ENCODE data around the gene VN1R2.
"Not testable (repeated sequence)": the region's sequence is repeated elsewhere in the genome, so short reads cannot be mapped to it uniquely, and the experiment has no call there.

The VN1R2 gene
- long read RNA-seq: 0 reads

GRCh38 chr19:53257715-53258342 lies at the start of gene VN1R2:
TSS of gene VN1R2 (plus strand) at chr19:53258292. CDS start at chr19:53258376, 84 bp downstream.
- H3K27me3 ChIP-seq (ENCODE audit: insufficient read depth, poor library complexity, severe bottlenecking); DNase-seq (ENCODE audit: low read depth in 1 of 2, low spot score in 1 of 2); H3K27ac ChIP-seq (replicated peaks); H3K4me3 ChIP-seq (replicated peaks; ENCODE audit: insufficient read depth, low read length): not testable (repeated sequence)

- not testable (repeated sequence) for H3K27me3 ChIP-seq (ENCODE audit: insufficient read depth, poor library complexity, severe bottlenecking); H3K27ac ChIP-seq (replicated peaks); H3K4me3 ChIP-seq (replicated peaks; ENCODE audit: insufficient read depth, low read length); DNase-seq (ENCODE audit: low read depth in 1 of 2, low spot score in 1 of 2)
Measured at GRCh38 chr19:53211554-53211953, 46.5 kb upstream of the VN1R2 start.

GRCh38 chr19:53212703-53213320 lies 45.3 kb upstream of the VN1R2 start:
- Histone ChIP-seq H3K4me3 (replicated peaks; ENCODE audit: insufficient read depth, low read length) (no peak overlapping the region), H3K27me3 (ENCODE audit: insufficient read depth, poor library complexity, severe bottlenecking) (no peaks in the 10 kb centered on the region), H3K27ac (replicated peaks) (no peak overlapping the region)
- no peak for DNase-seq (ENCODE audit: low read depth in 1 of 2, low spot score in 1 of 2)
- no peak for TF ChIP-seq SPI1 (IDR thresholded peaks at IDR 0.05; ENCODE audit: borderline replicate concordance, low read depth)
- no peak for TF ChIP-seq CTCF (IDR thresholded peaks at IDR 0.05; ENCODE audit: insufficient read depth, low read length)
- TF ChIP-seq REST (IDR thresholded peaks at IDR 0.05; ENCODE audit: insufficient replicate concordance, low read depth): no peak

GRCh38 chr19:53222716-53223115 lies 35.4 kb upstream of the VN1R2 start:
- not testable (repeated sequence) for H3K27me3 ChIP-seq (ENCODE audit: insufficient read depth, poor library complexity, severe bottlenecking); H3K4me3 ChIP-seq (replicated peaks; ENCODE audit: insufficient read depth, low read length); H3K27ac ChIP-seq (replicated peaks); DNase-seq (ENCODE audit: low read depth in 1 of 2, low spot score in 1 of 2)

- Histone ChIP-seq H3K4me3 (replicated peaks; ENCODE audit: insufficient read depth, low read length) (no peak overlapping the region), H3K27me3 (ENCODE audit: insufficient read depth, poor library complexity, severe bottlenecking) (no peaks in the 10 kb centered on the region), H3K27ac (replicated peaks) (no peak overlapping the region)
- DNase-seq (ENCODE audit: low read depth in 1 of 2, low spot score in 1 of 2): no peak
- TF ChIP-seq SPI1 (IDR thresholded peaks at IDR 0.05; ENCODE audit: borderline replicate concordance, low read depth): no peak
- TF ChIP-seq POLR2AphosphoS5 (IDR thresholded peaks at IDR 0.05; ENCODE audit: low read depth): no peak
- TF ChIP-seq GABPA (IDR thresholded peaks at IDR 0.05; ENCODE audit: low read depth): no peak
- TF ChIP-seq CTCF (IDR thresholded peaks at IDR 0.05; ENCODE audit: insufficient read depth, low read length): no peak
- TF ChIP-seq REST (IDR thresholded peaks at IDR 0.05; ENCODE audit: insufficient replicate concordance, low read depth): no peak
Measured at GRCh38 chr19:53224606-53225005, 33.5 kb upstream of the VN1R2 start.

Data from HL-60 (cell line).